PFSK-1 (cell line): ENCODE results near the gene CEP350.

Experiments
- FOXP2 ChIP-seq: optimal IDR thresholded peaks from 2 replicates; pipeline ENCODE3; 2011; ENCODE audit warnings: borderline replicate concordance, control low read depth, inconsistent platforms; ENCODE audit not compliant: insufficient read depth; ENCODE audit errors: extremely low read length, extremely low read depth
- POLR2AphosphoS5 ChIP-seq: IDR thresholded peaks from 2 replicates; pipeline ENCODE4 v1.6.1; 2012; ENCODE audit warnings: low read depth, mild to moderate bottlenecking, control low read depth, low read length, moderate library complexity
- SIN3A ChIP-seq: IDR thresholded peaks from 2 replicates; pipeline ENCODE4 v1.6.1; 2012; ENCODE audit warnings: mild to moderate bottlenecking, low read length, moderate library complexity, borderline replicate concordance; ENCODE audit not compliant: insufficient read depth
- TAF1 ChIP-seq: IDR thresholded peaks from 2 replicates; pipeline ENCODE4 v1.6.1; 2012; ENCODE audit warnings: low read length, control low read depth, borderline replicate concordance; ENCODE audit not compliant: insufficient read depth
- TF ChIP-seq, protein P1 (sequence below), 2 experiments: IDR thresholded peaks; 2 replicates each; pipeline versions ENCODE4 v1.6.1 to v1.8.0; 2011 to 2012; ENCODE audit warnings: low read depth in 2 of 2, low read length in 2 of 2, control low read depth in 1 of 2, inconsistent platforms in 1 of 2, mild to moderate bottlenecking in 1 of 2, moderate library complexity in 1 of 2; ENCODE audit not compliant: insufficient read depth in 1 of 2

CEP350 gene

DNA sequence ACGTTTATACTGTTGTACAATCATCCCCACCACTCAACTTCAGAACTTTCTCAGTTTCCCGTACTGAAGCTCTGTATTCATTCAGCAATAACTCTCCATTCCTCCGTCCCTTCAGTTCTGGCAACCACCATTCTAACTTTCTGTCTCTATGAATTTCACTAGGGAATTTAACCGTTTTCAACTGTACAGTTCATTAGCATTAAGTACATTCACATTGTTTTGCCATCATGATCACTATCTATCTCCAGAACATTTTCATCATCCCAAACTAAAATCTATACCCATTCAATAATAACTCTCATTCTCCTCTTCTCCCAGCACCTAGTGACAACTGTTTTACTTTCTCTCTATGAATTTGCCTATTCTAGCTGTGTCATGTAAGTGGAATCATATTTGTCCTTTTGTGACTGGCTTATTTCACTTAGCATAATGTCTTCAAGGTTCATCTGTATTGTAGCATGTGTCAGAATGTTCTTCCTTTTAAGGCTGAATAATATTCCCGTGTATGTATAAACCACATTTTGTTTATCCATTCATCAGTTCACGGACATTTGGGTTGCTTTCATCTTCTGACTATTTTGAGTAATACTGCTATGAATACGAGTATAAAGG lies 75.0 kb downstream of the CEP350 start:
- no peak for TF ChIP-seq POLR2AphosphoS5
- no peak for TF ChIP-seq TAF1
- TF ChIP-seq, protein P1, sequence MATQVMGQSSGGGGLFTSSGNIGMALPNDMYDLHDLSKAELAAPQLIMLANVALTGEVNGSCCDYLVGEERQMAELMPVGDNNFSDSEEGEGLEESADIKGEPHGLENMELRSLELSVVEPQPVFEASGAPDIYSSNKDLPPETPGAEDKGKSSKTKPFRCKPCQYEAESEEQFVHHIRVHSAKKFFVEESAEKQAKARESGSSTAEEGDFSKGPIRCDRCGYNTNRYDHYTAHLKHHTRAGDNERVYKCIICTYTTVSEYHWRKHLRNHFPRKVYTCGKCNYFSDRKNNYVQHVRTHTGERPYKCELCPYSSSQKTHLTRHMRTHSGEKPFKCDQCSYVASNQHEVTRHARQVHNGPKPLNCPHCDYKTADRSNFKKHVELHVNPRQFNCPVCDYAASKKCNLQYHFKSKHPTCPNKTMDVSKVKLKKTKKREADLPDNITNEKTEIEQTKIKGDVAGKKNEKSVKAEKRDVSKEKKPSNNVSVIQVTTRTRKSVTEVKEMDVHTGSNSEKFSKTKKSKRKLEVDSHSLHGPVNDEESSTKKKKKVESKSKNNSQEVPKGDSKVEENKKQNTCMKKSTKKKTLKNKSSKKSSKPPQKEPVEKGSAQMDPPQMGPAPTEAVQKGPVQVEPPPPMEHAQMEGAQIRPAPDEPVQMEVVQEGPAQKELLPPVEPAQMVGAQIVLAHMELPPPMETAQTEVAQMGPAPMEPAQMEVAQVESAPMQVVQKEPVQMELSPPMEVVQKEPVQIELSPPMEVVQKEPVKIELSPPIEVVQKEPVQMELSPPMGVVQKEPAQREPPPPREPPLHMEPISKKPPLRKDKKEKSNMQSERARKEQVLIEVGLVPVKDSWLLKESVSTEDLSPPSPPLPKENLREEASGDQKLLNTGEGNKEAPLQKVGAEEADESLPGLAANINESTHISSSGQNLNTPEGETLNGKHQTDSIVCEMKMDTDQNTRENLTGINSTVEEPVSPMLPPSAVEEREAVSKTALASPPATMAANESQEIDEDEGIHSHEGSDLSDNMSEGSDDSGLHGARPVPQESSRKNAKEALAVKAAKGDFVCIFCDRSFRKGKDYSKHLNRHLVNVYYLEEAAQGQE (IDR thresholded peaks at IDR 0.05; ENCODE audit: insufficient read depth in 1 of 2, low read depth in 2 of 2, low read length in 2 of 2) = no peak
- no peak for TF ChIP-seq SIN3A
- no peak for TF ChIP-seq FOXP2

DNA sequence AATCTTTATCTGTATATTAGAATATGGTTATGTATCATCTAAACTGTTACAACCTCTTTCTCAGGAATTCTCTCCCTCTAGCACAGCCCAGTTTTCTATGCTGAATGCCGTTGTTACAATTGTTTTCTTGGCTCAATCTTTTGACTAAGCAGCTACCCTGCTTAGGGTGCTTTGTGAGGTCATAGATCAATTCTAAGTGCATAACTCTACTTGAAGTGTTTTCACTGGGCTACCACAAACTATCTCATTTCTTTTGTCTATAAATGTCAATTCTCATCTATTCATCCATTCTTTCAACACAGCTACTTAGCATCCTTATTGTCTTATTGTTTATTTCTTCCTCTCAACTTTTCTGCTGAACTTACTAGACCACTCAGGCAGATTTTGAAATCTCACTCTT lies 77.1 kb downstream of the CEP350 start:
- TF ChIP-seq FOXP2 (no peak), POLR2AphosphoS5 (no peak), TAF1 (no peak)

DNA sequence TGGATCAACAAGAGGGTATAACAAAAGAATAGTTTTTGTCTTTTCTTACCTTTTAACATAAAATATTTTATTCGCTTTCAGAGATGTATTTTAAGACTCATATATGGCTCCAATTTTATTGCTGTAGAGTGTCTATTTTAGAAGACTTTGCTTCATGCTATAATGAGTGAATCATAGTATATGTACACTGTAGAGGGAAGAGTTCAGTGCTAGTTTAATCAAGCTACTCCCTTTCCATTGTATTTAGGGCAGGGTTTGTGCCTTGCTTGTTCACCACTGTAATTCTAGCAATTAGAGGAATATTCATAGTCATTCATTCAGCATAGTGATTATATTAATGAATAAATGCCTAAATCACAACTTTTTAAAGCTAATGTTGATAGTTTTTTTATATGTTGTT lies 78.8 kb downstream of the CEP350 start:
- TF ChIP-seq SIN3A = no peak
- TF ChIP-seq, protein P1 (IDR thresholded peaks at IDR 0.05; ENCODE audit: insufficient read depth in 1 of 2, low read depth in 2 of 2, low read length in 2 of 2) = no peak
- no peak for TF ChIP-seq FOXP2
- no peak for TF ChIP-seq POLR2AphosphoS5
- TF ChIP-seq TAF1 = no peak

GRCh38 chr1:180040034-180040433 lies 85.4 kb downstream of the CEP350 start:
- TF ChIP-seq POLR2AphosphoS5 (no peak), FOXP2 (no peak), SIN3A (no peak), TAF1 (no peak)
- TF ChIP-seq, protein P1 (IDR thresholded peaks at IDR 0.05; ENCODE audit: insufficient read depth in 1 of 2, low read depth in 2 of 2, low read length in 2 of 2) = no peak

- TF ChIP-seq, protein P1 (IDR thresholded peaks at IDR 0.05; ENCODE audit: insufficient read depth in 1 of 2, low read depth in 2 of 2, low read length in 2 of 2) = no peak
- TF ChIP-seq FOXP2 (no peak), POLR2AphosphoS5 (no peak), SIN3A (no peak), TAF1 (no peak)
Measured at GRCh38 chr1:180041582-180041981, 87.0 kb downstream of the CEP350 start.
